HL-60 (cell line): ENCODE measurements around the gene ZFHX2.

Experiments used
- GABPA ChIP-seq: IDR thresholded peaks from 2 replicates; pipeline ENCODE4 v1.6.1; 2012; ENCODE audit warnings: low read depth
- TF ChIP-seq, protein P1 (sequence below): IDR thresholded peaks from one replicate; pipeline ENCODE4 v1.5.1; 2011; ENCODE audit warnings: low read length, control low read depth, inconsistent platforms; ENCODE audit not compliant: insufficient read depth
- TF ChIP-seq, protein P2 (sequence below): IDR thresholded peaks from 2 replicates; pipeline ENCODE4 v1.6.1; 2012; ENCODE audit warnings: low read depth; ENCODE audit not compliant: insufficient replicate concordance

DNA sequence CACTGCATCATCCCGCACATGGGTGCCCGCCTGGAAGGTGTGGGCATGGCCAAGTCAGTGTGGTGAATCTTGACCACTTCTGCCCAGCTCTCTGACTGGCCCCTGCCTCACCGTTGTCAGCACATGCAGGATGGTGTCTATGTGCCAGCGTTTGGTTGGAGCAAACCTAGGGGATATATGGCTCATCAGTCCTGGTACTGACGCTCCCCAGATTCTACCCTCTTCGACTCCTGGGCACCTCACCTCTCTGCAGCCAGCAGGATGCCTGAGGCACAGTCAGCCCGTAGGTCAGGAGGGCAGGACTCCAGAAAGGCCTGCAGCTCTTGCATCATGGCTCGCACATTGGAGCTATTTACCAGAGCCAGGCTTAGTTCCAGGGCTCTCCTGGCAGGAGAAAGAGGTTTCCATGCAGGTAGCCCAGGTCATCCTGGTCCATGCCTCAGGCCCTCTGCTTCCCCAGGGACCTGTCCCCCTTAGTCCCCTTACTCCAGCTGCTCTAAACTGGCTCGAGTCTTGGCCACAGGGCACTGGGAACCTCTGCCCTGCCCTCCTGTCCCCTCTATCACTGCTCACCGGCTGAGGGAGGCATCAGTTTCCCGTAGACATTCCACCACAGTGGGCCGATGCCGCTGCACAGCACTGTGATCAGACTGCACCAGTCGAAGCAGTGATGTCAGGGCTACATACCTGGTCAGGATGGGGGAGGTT is 12.1 kb upstream of the ZFHX2 start:
- TF ChIP-seq, protein P1, sequence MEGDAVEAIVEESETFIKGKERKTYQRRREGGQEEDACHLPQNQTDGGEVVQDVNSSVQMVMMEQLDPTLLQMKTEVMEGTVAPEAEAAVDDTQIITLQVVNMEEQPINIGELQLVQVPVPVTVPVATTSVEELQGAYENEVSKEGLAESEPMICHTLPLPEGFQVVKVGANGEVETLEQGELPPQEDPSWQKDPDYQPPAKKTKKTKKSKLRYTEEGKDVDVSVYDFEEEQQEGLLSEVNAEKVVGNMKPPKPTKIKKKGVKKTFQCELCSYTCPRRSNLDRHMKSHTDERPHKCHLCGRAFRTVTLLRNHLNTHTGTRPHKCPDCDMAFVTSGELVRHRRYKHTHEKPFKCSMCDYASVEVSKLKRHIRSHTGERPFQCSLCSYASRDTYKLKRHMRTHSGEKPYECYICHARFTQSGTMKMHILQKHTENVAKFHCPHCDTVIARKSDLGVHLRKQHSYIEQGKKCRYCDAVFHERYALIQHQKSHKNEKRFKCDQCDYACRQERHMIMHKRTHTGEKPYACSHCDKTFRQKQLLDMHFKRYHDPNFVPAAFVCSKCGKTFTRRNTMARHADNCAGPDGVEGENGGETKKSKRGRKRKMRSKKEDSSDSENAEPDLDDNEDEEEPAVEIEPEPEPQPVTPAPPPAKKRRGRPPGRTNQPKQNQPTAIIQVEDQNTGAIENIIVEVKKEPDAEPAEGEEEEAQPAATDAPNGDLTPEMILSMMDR, result no peak
- no peak for TF ChIP-seq GABPA
- TF ChIP-seq, protein P2, sequence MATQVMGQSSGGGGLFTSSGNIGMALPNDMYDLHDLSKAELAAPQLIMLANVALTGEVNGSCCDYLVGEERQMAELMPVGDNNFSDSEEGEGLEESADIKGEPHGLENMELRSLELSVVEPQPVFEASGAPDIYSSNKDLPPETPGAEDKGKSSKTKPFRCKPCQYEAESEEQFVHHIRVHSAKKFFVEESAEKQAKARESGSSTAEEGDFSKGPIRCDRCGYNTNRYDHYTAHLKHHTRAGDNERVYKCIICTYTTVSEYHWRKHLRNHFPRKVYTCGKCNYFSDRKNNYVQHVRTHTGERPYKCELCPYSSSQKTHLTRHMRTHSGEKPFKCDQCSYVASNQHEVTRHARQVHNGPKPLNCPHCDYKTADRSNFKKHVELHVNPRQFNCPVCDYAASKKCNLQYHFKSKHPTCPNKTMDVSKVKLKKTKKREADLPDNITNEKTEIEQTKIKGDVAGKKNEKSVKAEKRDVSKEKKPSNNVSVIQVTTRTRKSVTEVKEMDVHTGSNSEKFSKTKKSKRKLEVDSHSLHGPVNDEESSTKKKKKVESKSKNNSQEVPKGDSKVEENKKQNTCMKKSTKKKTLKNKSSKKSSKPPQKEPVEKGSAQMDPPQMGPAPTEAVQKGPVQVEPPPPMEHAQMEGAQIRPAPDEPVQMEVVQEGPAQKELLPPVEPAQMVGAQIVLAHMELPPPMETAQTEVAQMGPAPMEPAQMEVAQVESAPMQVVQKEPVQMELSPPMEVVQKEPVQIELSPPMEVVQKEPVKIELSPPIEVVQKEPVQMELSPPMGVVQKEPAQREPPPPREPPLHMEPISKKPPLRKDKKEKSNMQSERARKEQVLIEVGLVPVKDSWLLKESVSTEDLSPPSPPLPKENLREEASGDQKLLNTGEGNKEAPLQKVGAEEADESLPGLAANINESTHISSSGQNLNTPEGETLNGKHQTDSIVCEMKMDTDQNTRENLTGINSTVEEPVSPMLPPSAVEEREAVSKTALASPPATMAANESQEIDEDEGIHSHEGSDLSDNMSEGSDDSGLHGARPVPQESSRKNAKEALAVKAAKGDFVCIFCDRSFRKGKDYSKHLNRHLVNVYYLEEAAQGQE, result no peak
